OCI-LY7 (cell line): ENCODE results near the gene ZNF831.

Source experiments
- CTCF ChIP-seq: fragments of 200-600 bp; sonication (generic); conservative IDR thresholded peaks from 2 replicates; pipeline ENCODE4 v1.5.1; 2014; ENCODE audit warnings: mild to moderate bottlenecking, antibody characterized with exemption, low read length, moderate library complexity, mixed read lengths
- EZH2phosphoT487 ChIP-seq: fragments of 200-600 bp; sonication (generic); IDR thresholded peaks from 2 replicates; pipeline ENCODE4 v1.6.1; 2018; ENCODE audit warnings: low read depth, borderline replicate concordance, mild to moderate bottlenecking, mixed run types, antibody characterized with exemption, low read length, moderate library complexity, mixed read lengths

GRCh38 chr20:59157961-59158541 lies 5.6 kb upstream of the ZNF831 start:
- TF ChIP-seq CTCF: no peak
- no peak for TF ChIP-seq EZH2phosphoT487
